GM12891 (cell line): Measurements from ENCODE around the gene ZNF316.

Source experiments
- PAX5 ChIP-seq: IDR thresholded peaks from 2 replicates; pipeline ENCODE4 v1.6.1; 2011; ENCODE audit warnings: low read length, moderate library complexity, mild to moderate bottlenecking; ENCODE audit not compliant: insufficient read depth, severe bottlenecking
- POLR2A ChIP-seq: IDR thresholded peaks from 2 replicates; pipeline ENCODE4 v1.6.1; 2011; ENCODE audit warnings: low read depth, low read length, control low read depth
- POLR2AphosphoS5 ChIP-seq: IDR thresholded peaks from 2 replicates; pipeline ENCODE4 v1.6.1; 2011; ENCODE audit warnings: low read depth, low read length, control low read depth
- POU2F2 ChIP-seq: IDR thresholded peaks from 2 replicates; pipeline ENCODE4 v1.6.1; 2011; ENCODE audit warnings: low read depth, mild to moderate bottlenecking, control low read depth, low read length, moderate library complexity
- SPI1 ChIP-seq: IDR thresholded peaks from 2 replicates; pipeline ENCODE4 v1.6.1; 2011; ENCODE audit warnings: low read depth, low read length, control low read depth
- TAF1 ChIP-seq: IDR thresholded peaks from 2 replicates; pipeline ENCODE4 v1.6.1; 2011; ENCODE audit warnings: low read depth, low read length, control low read depth

GRCh38 chr7:6639627-6640026 is 2.5 kb downstream of the ZNF316 start:
- TF ChIP-seq POLR2A (no peak), TAF1 (no peak), POLR2AphosphoS5 (no peak), SPI1 (no peak), POU2F2 (no peak), PAX5 (no peak)
